Activated naive CD8-positive, alpha-beta T cell treated with anti-CD3 and anti-CD28 coated beads for 36 hours (primary cell): ENCODE measurements around the gene CREB5. TPM values are rescaled to one million over a fixed set of nuclear protein-coding genes. Genes with fewer than 3 reads are reported as not detected.
A peak's percentile ranks its signal among the peaks of the same experiment; 100 is the strongest.

Experiments
- DNase-seq: peaks from one replicate; pipeline ENCODE4 v3.0.0; 2021
- H3K27ac Mint-ChIP-seq: one replicate; pipeline ENCODE4 v1.8.0; 2022; ENCODE audit warnings: mild to moderate bottlenecking, moderate library complexity, mixed read lengths
- H3K27me3 Mint-ChIP-seq: one replicate; pipeline ENCODE4 v1.8.0; 2022; ENCODE audit warnings: mild to moderate bottlenecking, mixed read lengths
- H3K36me3 Mint-ChIP-seq: one replicate; pipeline ENCODE4 v1.8.0; 2021; ENCODE audit warnings: mild to moderate bottlenecking, mixed read lengths
- H3K4me1 Mint-ChIP-seq: one replicate; pipeline ENCODE4 v1.8.0; 2021; ENCODE audit warnings: mixed read lengths
- H3K4me3 Mint-ChIP-seq: one replicate; pipeline ENCODE4 v1.8.0; 2022; ENCODE audit warnings: mild to moderate bottlenecking, moderate library complexity, mixed read lengths
- H3K9me3 Mint-ChIP-seq: one replicate; pipeline ENCODE4 v1.8.0; 2022; ENCODE audit warnings: mixed read lengths
- total RNA-seq, 2 experiments: library from RNA; stranded (reverse); gene quantifications; one replicate each; pipeline ENCODE4 v1.2.3, GENCODE V29; 2021

CREB5 gene
- total RNA-seq, 2 experiments from 2014 or later, result 2.0 to 2.4 TPM

DNA sequence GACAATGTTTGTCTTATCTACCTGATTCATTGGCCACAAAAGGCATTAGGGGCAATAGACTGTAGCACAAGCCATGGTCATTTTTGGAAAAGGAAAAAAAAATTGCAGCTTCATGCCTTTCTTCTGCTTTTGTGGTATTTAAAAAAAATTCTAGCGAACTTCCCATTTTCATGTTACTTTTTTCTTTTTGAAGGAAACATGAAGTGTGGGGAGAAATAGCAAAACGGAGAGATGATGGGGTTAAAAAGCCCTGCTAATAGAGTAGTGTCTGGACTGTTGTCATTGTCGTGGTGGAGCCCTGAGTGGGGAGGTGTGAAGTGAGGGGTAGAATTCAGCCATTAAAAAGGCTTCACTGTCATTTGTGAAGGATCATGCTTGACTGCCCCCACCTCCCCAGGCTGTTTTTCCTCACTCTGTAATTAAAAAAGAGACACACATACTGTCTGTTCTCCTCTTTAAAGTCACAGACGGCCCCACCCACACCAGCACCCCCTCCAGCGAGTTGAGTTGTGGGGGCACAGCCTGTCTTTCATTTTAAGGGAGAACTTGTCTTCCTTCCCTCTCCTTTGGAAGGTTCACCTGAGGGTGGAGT, 272.4 kb downstream of the CREB5 start:
- Mint-ChIP-seq H3K27ac (no peak overlapping the region), H3K27me3 (peaks cover 12% of the 10 kb centered on the region), H3K9me3 (no peaks in the 10 kb centered on the region), H3K4me1 (peaks cover 7% of the 10 kb centered on the region), H3K4me3 (no peak overlapping the region), H3K36me3 (no peaks in the 10 kb centered on the region)
- no peak for DNase-seq

- no peak overlapping the region for H3K27ac Mint-ChIP-seq
- H3K27me3 Mint-ChIP-seq, result peaks cover 12% of the 10 kb centered on the region
- H3K4me1 Mint-ChIP-seq, result peaks cover 7% of the 10 kb centered on the region
- no peak for DNase-seq
- H3K36me3 Mint-ChIP-seq, result no peaks in the 10 kb centered on the region
- no peaks in the 10 kb centered on the region for H3K9me3 Mint-ChIP-seq
- H3K4me3 Mint-ChIP-seq, result no peak overlapping the region
Measured at GRCh38 chr7:28685242-28685643, 272.9 kb downstream of the CREB5 start.

DNA sequence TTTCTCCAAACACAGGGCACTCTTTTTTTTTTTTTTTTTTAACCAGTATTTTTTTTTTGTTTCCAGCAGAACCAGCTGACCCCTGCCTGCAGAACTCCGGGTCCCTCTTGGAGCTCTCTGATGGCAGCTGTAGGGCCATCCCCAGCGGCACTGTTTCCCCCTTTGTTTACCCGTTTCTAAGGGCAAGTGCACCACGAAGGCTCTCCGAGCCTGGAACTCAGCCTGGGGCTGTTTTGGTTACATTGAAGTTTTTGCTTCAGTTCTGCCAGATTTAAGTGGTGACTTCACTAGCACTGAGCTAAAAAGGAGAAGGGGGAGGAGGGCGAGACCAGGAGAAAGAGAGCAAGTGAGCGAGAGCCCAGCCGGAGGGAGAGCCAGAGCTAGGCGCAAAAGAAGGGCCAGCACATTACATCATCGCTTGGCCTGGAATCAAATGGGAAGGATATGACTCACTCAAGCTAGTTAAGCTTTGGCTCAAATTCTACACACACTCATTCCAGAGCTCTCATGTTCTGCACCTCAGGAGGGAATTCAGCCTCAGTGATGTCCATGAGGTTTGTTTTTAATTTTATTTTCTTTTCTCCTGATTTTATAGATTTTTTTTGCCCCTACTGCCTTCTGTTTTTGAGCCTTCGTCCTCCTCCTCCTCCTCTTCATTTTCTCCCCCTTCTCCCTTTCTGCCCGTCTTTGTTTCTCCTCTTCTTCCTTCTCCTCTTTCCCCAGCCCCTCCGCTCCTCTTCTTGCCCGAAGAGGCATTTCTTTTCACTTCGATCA, 273.5 kb downstream of the CREB5 start:
- Mint-ChIP-seq H3K36me3 (no peaks in the 10 kb centered on the region), H3K27me3 (peaks cover 12% of the 10 kb centered on the region), H3K4me3 (no peak overlapping the region), H3K27ac (no peak overlapping the region), H3K9me3 (no peaks in the 10 kb centered on the region), H3K4me1 (peaks cover 7% of the 10 kb centered on the region)
- peak; percentile 19 for DNase-seq

DNA sequence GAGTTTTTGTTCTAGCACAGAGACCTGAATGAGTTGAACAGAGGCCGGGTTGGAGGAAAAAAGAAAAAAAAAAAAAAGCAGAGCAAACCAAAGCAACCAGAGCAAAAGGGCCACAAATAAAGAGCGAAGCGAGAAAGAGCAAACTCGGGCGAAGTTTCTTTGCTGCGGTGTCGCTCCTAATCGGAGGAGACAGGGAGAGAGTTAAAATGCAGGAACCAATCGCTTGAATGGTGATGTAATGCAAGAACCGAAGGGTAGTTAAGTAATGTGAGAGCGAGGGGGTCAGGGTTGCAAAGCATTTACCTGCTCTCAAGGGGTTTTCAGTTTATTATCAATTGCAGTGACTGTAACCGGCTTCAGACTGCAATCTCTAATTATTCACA, 274.1 kb downstream of the CREB5 start:
- DNase-seq, result no peak
- H3K36me3 Mint-ChIP-seq, result no peaks in the 10 kb centered on the region
- H3K4me3 Mint-ChIP-seq, result no peak overlapping the region
- H3K9me3 Mint-ChIP-seq, result no peaks in the 10 kb centered on the region
- H3K27ac Mint-ChIP-seq, result no peak overlapping the region
- peaks cover 12% of the 10 kb centered on the region for H3K27me3 Mint-ChIP-seq
- peaks cover 7% of the 10 kb centered on the region for H3K4me1 Mint-ChIP-seq

DNA sequence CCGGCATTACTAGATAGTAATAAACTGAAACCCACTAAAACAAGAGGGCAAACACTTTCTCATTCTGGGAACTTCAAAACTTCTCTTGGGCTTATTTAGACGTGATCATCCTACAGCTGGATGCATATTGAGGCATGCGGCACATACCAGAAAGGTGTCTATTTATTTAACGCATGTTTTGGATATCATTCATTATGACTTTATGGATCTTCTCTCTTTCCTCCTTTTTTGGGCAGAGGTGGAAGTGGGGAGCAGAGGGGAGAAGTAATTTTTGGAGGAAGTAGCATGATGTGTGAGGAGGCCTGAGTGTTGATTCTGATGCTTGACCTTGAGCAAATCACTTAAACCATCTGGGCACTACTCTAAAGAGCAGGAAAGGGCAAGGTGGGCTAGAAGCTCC, 275.2 kb downstream of the CREB5 start:
- H3K27me3 Mint-ChIP-seq, result peaks cover 12% of the 10 kb centered on the region
- no peaks in the 10 kb centered on the region for H3K36me3 Mint-ChIP-seq
- DNase-seq, result no peak
- H3K27ac Mint-ChIP-seq, result no peak overlapping the region
- H3K9me3 Mint-ChIP-seq, result no peaks in the 10 kb centered on the region
- no peak overlapping the region for H3K4me3 Mint-ChIP-seq
- H3K4me1 Mint-ChIP-seq, result peaks cover 7% of the 10 kb centered on the region

DNA sequence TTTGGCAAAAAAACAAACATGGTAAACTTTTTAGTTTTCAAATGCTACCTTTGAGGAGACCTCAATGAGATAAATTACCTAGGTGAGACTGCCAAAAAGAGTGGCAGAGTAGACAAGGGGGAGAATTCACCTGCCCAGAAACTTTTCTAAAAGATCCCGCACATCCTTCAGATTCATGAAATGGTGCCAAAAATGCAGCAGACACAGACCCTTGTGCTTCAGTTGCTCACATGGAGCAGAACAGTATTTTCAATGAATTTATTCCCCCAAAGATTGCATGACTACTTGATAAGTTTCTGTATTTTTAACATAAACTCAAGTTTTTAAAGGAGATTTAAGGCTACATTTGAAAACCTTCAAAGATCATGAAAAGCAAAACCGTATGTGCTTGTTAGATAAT, 275.9 kb downstream of the CREB5 start:
- H3K27me3 Mint-ChIP-seq, result peaks cover 10% of the 10 kb centered on the region
- DNase-seq, result no peak
- H3K4me3 Mint-ChIP-seq, result no peak overlapping the region
- no peaks in the 10 kb centered on the region for H3K36me3 Mint-ChIP-seq
- peaks cover 7% of the 10 kb centered on the region for H3K4me1 Mint-ChIP-seq
- no peaks in the 10 kb centered on the region for H3K9me3 Mint-ChIP-seq
- no peak overlapping the region for H3K27ac Mint-ChIP-seq

DNA sequence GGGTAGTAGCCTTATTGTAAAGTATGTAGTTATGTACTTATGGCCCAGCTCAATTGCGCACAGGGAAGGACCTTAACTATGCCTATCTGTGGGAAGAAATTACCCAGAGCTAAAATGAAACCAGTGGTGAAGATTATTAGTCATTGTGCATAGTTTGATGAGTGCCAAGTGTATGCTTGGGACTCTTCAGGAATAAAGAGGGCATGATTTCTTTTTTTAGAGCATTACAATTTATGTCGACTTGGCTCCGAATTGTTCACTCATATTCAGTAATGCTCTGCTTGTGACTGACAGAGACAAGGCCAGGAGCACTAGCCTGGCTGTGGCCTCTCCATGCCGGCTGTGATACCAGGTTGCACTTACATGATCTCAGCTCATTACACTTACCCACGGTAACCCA, 276.3 kb downstream of the CREB5 start:
- Mint-ChIP-seq H3K9me3 (no peaks in the 10 kb centered on the region), H3K27ac (no peak overlapping the region), H3K4me3 (no peak overlapping the region), H3K4me1 (peaks cover 7% of the 10 kb centered on the region), H3K27me3 (peaks cover 10% of the 10 kb centered on the region), H3K36me3 (no peaks in the 10 kb centered on the region)
- DNase-seq, result no peak

DNA sequence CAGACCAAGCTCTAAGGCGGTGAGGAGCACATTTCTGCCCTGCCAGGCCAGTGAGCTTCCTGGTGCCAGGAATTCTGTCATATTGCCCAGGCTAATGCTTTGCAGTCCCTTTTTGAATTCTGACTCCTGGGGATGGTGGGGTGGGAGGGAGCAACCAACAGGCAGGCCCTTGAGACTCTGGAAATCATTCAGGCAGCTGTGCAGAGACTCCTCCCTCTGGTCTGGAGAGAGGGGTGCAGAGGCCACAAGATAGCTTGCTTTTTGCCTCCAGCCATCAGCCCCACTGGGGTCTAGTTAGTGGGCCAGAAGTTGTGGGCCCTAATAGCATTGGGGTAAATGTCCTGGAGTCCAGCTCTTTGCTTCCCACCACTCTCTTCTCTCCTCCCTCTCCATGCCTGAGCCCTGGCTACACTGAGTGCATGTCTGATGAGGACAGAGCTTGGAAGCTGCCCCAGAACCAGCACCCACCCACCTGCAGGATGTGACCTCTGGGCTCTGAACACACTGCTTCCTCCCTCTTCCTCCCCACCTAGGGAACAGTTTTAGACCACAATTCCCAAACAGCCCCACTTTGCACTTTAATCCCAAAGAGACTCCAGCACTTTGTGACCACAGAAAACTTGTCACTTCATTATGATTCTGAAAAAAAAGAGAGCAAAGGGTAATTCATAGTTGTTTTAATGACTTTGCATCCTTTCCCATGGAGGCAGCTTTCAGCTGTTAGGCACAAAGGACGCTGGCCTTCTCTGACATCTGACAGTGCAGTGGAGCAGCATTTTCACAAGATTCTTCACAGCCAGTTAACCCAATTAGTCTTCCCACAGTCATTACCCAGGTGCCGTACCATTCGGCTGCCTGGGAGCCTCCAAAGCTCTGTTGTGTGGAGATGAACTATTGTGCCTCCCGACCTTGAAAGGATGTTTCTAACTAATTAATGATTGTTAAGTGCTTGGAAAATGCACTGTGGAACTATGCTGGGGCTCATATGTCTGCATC, 283.3 kb downstream of the CREB5 start:
- Mint-ChIP-seq H3K4me1 (peaks cover 4% of the 10 kb centered on the region), H3K27ac (no peak overlapping the region), H3K9me3 (no peaks in the 10 kb centered on the region), H3K27me3 (no peaks in the 10 kb centered on the region), H3K36me3 (no peaks in the 10 kb centered on the region), H3K4me3 (no peak overlapping the region)
- no peak for DNase-seq

DNA sequence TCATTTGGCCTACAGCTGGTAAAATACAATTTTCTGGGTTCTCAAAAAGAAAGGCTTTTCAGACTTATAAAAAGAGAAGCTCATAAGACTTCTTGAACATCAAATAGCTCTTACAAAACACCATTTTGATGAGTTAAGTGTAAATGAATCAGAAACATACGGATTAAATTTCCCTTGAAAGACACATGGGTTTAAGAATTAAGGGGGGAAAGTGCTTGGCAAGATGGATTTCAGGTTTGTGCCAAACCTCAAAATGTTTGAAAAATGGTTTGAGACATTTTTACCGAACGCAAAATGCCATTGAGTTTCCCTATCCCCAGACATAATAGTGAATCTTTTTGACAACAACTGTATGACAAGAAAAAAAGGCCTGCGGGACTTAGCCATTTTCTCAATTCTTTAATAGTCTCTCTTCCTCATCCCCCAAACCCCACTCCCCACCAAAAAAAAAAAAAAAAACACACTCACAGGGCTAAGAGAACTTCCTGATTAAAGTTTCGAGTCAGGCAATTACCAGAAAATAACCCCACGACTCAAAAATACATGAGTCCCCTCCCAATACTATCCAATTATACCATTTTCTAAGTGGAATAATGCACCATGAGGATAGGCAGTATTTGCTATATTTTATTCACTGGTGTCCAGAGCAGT, 285.7 kb downstream of the CREB5 start:
- H3K27me3 Mint-ChIP-seq, result no peaks in the 10 kb centered on the region
- H3K4me1 Mint-ChIP-seq, result peaks cover 4% of the 10 kb centered on the region
- no peak overlapping the region for H3K4me3 Mint-ChIP-seq
- no peaks in the 10 kb centered on the region for H3K36me3 Mint-ChIP-seq
- no peak for DNase-seq
- no peak overlapping the region for H3K27ac Mint-ChIP-seq
- H3K9me3 Mint-ChIP-seq, result no peaks in the 10 kb centered on the region

GRCh38 chr7:28698840-28699239, 286.5 kb downstream of the CREB5 start:
- Mint-ChIP-seq H3K27me3 (no peaks in the 10 kb centered on the region), H3K27ac (no peak overlapping the region), H3K9me3 (no peaks in the 10 kb centered on the region), H3K4me3 (no peak overlapping the region), H3K36me3 (no peaks in the 10 kb centered on the region), H3K4me1 (peaks cover 4% of the 10 kb centered on the region)
- DNase-seq, result no peak

DNA sequence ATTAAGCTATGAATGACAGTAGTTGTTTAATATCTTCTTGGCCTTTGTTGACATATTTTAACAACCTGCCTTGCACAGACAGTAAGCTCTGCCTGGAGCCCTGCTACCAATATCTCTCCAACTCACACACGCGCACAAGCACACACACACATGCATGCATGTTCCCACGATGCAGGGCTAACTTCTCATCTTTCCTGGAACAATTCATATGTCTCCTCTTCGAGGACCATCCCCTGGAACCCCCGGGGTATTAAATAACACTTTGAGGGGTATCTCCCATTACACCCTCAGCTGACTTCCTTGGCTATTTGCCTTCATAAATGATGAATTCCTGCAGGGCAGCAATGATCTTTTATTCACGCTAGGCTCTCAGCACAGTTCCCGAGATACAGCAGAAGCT, 287.8 kb downstream of the CREB5 start:
- Mint-ChIP-seq H3K36me3 (no peaks in the 10 kb centered on the region), H3K27me3 (no peaks in the 10 kb centered on the region), H3K27ac (no peak overlapping the region), H3K9me3 (peaks cover 3% of the 10 kb centered on the region), H3K4me1 (peaks cover 1% of the 10 kb centered on the region), H3K4me3 (no peak overlapping the region)
- no peak for DNase-seq

GRCh38 chr7:28700790-28701203, 288.5 kb downstream of the CREB5 start:
- H3K27me3 Mint-ChIP-seq, result no peaks in the 10 kb centered on the region
- H3K4me1 Mint-ChIP-seq, result peaks cover 1% of the 10 kb centered on the region
- H3K27ac Mint-ChIP-seq, result no peak overlapping the region
- H3K4me3 Mint-ChIP-seq, result no peak overlapping the region
- DNase-seq, result no peak
- H3K9me3 Mint-ChIP-seq, result peaks cover 3% of the 10 kb centered on the region
- H3K36me3 Mint-ChIP-seq, result no peaks in the 10 kb centered on the region

- Mint-ChIP-seq H3K27me3 (no peaks in the 10 kb centered on the region), H3K4me1 (peaks cover 1% of the 10 kb centered on the region), H3K9me3 (peaks cover 3% of the 10 kb centered on the region), H3K4me3 (no peak overlapping the region), H3K36me3 (no peaks in the 10 kb centered on the region), H3K27ac (no peak overlapping the region)
- no peak for DNase-seq
Measured at GRCh38 chr7:28701731-28702130, 289.4 kb downstream of the CREB5 start.

GRCh38 chr7:28702171-28702570, 289.9 kb downstream of the CREB5 start:
- Mint-ChIP-seq H3K27ac (no peak overlapping the region), H3K36me3 (no peaks in the 10 kb centered on the region), H3K27me3 (no peaks in the 10 kb centered on the region), H3K9me3 (peaks cover 3% of the 10 kb centered on the region), H3K4me1 (peaks cover 1% of the 10 kb centered on the region), H3K4me3 (no peak overlapping the region)
- DNase-seq, result no peak
